ENCODE data around the gene LSG1. TPM values are rescaled to one million over a fixed set of nuclear protein-coding genes. Genes with fewer than 3 reads are reported as not detected.

LSG1 gene
- total RNA-seq, 1 experiment from 2014 or later: 39.7 TPM

GRCh38 chr3:194647747-194648146 lies 24.2 kb downstream of the LSG1 start:
- Histone ChIP-seq H3K27me3 (ENCODE audit: insufficient read depth, low read length) (no peaks in the 10 kb centered on the region), H3K4me3 (replicated peaks in 1 of 2; ENCODE audit: low read depth in 1 of 2, low read length in 2 of 2) (no peak overlapping the region), H3K9me2 (ENCODE audit: insufficient read depth) (no peaks in the 10 kb centered on the region), H3K4me2 (ENCODE audit: low read length) (no peak overlapping the region), H3K9me3 (ENCODE audit: control insufficient read depth in 1 of 2, insufficient read depth in 1 of 2, low read depth in 1 of 2, low read length in 2 of 2) (no peaks in the 10 kb centered on the region), H3K27ac (ENCODE audit: low read depth, low read length) (no peak overlapping the region), H3K4me1 (ENCODE audit: control insufficient read depth in 1 of 2, insufficient read depth in 2 of 2, low read length in 2 of 2) (no peaks in the 10 kb centered on the region), H4K20me1 (ENCODE audit: insufficient read depth) (no peaks in the 10 kb centered on the region), H3K36me3 (ENCODE audit: control insufficient read depth in 1 of 2, insufficient read depth in 2 of 2, low read length in 2 of 2) (peaks cover 44 to 69% of the 10 kb centered on the region in 2 experiments), H2AFZ (ENCODE audit: low read depth, low read length, poor library complexity, severe bottlenecking) (no peak overlapping the region), H3K79me2 (ENCODE audit: insufficient read depth, low read length) (no peaks in the 10 kb centered on the region; the same call in 1 of the 2 replicates), H3K9ac (ENCODE audit: low read length) (no peak overlapping the region)
- DNase-seq (ENCODE audit: low read depth, low spot score): no peak
- TF ChIP-seq ZNF274 (IDR thresholded peaks at IDR 0.05; ENCODE audit: low read depth, low read length) (no peak), EZH2 (IDR thresholded peaks at IDR 0.05) (no peak), FOSL1 (IDR thresholded peaks at IDR 0.05; ENCODE audit: low read depth) (no peak), EZH2phosphoT487 (IDR thresholded peaks at IDR 0.05; ENCODE audit: borderline replicate concordance) (no peak), JUND (IDR thresholded peaks at IDR 0.05) (no peak), ELF1 (IDR thresholded peaks at IDR 0.05; ENCODE audit: borderline replicate concordance, low read depth) (no peak), ATF3 (IDR thresholded peaks at IDR 0.05) (no peak), MAX (IDR thresholded peaks at IDR 0.05) (no peak), SRF (IDR thresholded peaks at IDR 0.05; ENCODE audit: low read depth) (no peak), SIN3A (IDR thresholded peaks at IDR 0.05; ENCODE audit: low read depth) (no peak), RAD21 (IDR thresholded peaks at IDR 0.05; ENCODE audit: low read depth) (no peak), ZFX (IDR thresholded peaks at IDR 0.05) (no peak), CEBPB (IDR thresholded peaks at IDR 0.05; ENCODE audit: low read depth) (no peak), SP1 (IDR thresholded peaks at IDR 0.05; ENCODE audit: low read depth) (no peak), POLR2A (IDR thresholded peaks at IDR 0.05; ENCODE audit: borderline replicate concordance, extremely low read depth, insufficient read depth, insufficient read length) (no peak), EGR1 (IDR thresholded peaks at IDR 0.05; ENCODE audit: low read depth) (no peak), POLR2AphosphoS5 (IDR thresholded peaks at IDR 0.05; ENCODE audit: low read depth, low read length) (no peak)
- TF ChIP-seq, protein P1, sequence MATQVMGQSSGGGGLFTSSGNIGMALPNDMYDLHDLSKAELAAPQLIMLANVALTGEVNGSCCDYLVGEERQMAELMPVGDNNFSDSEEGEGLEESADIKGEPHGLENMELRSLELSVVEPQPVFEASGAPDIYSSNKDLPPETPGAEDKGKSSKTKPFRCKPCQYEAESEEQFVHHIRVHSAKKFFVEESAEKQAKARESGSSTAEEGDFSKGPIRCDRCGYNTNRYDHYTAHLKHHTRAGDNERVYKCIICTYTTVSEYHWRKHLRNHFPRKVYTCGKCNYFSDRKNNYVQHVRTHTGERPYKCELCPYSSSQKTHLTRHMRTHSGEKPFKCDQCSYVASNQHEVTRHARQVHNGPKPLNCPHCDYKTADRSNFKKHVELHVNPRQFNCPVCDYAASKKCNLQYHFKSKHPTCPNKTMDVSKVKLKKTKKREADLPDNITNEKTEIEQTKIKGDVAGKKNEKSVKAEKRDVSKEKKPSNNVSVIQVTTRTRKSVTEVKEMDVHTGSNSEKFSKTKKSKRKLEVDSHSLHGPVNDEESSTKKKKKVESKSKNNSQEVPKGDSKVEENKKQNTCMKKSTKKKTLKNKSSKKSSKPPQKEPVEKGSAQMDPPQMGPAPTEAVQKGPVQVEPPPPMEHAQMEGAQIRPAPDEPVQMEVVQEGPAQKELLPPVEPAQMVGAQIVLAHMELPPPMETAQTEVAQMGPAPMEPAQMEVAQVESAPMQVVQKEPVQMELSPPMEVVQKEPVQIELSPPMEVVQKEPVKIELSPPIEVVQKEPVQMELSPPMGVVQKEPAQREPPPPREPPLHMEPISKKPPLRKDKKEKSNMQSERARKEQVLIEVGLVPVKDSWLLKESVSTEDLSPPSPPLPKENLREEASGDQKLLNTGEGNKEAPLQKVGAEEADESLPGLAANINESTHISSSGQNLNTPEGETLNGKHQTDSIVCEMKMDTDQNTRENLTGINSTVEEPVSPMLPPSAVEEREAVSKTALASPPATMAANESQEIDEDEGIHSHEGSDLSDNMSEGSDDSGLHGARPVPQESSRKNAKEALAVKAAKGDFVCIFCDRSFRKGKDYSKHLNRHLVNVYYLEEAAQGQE (IDR thresholded peaks at IDR 0.05; ENCODE audit: low read depth): no peak
- TF ChIP-seq, protein P2, sequence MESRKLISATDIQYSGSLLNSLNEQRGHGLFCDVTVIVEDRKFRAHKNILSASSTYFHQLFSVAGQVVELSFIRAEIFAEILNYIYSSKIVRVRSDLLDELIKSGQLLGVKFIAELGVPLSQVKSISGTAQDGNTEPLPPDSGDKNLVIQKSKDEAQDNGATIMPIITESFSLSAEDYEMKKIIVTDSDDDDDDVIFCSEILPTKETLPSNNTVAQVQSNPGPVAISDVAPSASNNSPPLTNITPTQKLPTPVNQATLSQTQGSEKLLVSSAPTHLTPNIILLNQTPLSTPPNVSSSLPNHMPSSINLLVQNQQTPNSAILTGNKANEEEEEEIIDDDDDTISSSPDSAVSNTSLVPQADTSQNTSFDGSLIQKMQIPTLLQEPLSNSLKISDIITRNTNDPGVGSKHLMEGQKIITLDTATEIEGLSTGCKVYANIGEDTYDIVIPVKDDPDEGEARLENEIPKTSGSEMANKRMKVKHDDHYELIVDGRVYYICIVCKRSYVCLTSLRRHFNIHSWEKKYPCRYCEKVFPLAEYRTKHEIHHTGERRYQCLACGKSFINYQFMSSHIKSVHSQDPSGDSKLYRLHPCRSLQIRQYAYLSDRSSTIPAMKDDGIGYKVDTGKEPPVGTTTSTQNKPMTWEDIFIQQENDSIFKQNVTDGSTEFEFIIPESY (IDR thresholded peaks at IDR 0.05; ENCODE audit: extremely low read depth, insufficient replicate concordance, low read length): no peak
- TF ChIP-seq, protein P3, sequence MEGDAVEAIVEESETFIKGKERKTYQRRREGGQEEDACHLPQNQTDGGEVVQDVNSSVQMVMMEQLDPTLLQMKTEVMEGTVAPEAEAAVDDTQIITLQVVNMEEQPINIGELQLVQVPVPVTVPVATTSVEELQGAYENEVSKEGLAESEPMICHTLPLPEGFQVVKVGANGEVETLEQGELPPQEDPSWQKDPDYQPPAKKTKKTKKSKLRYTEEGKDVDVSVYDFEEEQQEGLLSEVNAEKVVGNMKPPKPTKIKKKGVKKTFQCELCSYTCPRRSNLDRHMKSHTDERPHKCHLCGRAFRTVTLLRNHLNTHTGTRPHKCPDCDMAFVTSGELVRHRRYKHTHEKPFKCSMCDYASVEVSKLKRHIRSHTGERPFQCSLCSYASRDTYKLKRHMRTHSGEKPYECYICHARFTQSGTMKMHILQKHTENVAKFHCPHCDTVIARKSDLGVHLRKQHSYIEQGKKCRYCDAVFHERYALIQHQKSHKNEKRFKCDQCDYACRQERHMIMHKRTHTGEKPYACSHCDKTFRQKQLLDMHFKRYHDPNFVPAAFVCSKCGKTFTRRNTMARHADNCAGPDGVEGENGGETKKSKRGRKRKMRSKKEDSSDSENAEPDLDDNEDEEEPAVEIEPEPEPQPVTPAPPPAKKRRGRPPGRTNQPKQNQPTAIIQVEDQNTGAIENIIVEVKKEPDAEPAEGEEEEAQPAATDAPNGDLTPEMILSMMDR (IDR thresholded peaks at IDR 0.05 in 2 of 3, conservative IDR thresholded peaks at IDR 0.05 in 1 of 3; ENCODE audit: borderline replicate concordance in 1 of 3, insufficient read depth in 1 of 3, low read depth in 2 of 3, low read length in 2 of 3): no peak
- POLR2A ChIA-PET: no interaction called here
- RAD21 ChIA-PET (ENCODE audit: low non-redundant PET in 1 of 2, low total read pairs in 2 of 2, uncharacterized antibody in 2 of 2, unreplicated experiment in 2 of 2): no interaction called here
- BruUV-seq (replicated peaks): no TSS peak
- no peak for ATAC-seq
- intact Hi-C loops (cut with micrococcal nuclease): no loop called here
- CTCF ChIA-PET: no interaction called here

All from HCT116 (cell line).